Femur (tissue), 1 donor: ENCODE results near the gene PDRG1.
"Not testable (repeated sequence)": the region's sequence is repeated elsewhere in the genome, so short reads cannot be mapped to it uniquely, and the experiment has no call there.

Experiments
- DNase-seq: peaks from one replicate; pipeline ENCODE4 v3.0.0-alpha.2; 2017

The PDRG1 gene

DNA sequence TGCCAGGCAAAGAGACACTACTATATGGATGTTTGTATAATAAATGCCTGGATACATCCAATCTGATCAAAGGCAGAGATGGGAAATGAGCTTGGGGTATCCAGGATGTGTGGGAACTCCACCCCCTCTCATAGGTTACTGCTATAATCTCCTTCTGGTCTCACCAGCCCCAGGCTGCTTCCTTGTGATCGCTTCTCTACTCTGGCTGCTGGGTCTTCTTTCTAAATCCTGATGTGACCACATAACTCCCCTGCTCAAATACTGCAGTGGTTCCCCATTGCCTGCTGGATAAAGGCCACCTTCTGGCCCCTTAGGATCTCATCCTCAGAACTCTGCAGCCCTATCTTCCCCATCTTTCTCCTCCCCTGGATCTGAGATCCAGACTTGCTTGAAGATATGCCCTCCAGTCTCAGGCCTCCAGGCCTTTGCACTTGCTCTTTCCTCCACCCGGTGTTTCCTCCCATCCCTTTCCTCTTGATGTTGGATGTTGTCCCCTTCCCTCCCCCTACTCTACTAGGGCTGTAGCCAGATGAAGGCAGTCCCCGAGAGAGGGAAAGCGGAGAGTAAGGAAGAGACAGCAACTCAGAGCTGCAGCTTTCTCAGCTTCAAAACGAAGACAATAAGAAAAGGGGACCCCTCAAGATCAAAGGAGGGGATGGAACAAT lies 15.3 kb upstream of the PDRG1 start:
- DNase-seq, result no peak

DNA sequence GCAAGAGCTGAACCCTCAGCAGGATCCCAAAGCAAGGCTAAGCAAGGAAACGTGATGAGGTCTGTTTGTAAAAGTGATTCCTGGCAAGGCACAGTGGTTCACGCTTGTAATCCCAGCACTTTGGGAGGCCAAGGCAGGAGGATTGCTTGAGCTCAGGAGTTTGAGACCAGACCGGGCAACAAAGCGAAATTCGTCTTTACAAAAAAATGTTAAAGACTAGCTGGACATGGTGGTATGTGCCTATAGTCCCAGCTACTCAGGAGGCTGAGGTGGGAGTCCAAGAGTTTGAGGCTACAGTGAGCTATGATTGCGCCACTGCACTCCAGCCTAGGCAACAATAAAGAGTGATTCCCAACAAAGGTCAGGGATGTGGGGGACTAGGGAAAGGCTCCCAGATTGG lies 12.0 kb upstream of the PDRG1 start:
- no peak for DNase-seq

DNA sequence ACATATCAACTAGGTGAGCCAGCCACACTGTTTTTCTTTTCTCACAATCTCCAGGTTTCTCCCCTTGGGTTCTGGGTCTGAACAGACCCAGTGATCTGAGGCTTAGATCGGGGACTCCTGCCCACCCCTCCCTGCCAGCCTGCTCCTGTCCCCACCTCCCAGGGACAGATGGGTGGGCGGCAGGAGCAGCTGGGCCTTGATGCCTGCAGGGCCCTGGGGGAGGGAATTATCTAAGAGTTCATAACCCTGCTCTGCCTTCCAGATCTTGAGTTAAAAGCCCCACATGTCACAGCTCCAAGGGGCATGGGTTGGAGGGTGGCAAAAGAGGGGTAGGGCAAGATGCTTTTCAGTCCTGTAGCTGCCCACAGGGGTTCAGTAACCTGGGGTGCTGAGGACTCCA lies 10.9 kb upstream of the PDRG1 start:
- no peak for DNase-seq

DNA sequence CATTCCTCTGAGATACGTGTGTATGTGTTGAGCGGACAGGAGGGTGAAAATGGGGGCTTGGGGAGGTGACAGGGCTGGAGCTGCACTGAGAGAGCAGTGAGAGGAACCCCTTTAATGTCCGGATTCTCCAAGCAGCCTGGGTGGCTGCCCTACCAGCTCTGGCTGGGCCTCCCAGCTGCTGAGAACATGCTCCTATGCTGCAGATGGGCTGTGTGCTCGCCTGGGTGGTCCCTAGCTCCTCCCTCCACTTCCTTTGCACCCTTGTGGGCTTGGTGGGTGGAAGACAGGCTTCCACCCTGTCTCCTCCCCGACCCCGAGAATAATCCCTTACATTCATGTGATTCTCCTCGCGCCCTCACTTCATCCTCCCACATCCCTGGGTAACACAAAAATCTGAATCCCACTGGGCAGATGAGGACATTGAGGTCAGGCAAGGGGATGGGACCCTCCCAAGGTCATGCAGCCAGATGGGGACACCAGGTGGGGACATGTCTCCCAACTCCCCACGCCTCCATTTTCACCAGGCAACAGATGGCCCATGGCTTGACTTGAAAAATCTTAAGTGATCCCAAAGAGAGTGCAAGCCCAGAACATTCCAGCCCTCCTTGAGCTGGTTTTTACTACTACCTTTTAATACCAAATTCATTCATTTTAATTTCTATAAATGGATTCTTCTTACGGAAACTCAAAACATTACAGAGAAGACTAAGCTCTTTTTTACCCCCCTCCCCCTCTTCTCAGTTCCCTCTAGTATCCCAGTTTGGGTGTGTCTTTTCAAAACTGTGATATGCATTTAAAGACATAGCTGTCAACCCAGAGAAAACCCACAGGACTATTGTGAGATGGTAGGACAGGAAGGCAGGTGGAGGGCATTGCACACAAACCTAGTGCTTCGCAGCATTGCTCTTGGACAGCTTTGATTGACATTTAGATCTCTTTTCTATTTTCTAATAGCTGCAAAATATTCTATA lies 5.0 kb upstream of the PDRG1 start:
- no peak for DNase-seq

DNA sequence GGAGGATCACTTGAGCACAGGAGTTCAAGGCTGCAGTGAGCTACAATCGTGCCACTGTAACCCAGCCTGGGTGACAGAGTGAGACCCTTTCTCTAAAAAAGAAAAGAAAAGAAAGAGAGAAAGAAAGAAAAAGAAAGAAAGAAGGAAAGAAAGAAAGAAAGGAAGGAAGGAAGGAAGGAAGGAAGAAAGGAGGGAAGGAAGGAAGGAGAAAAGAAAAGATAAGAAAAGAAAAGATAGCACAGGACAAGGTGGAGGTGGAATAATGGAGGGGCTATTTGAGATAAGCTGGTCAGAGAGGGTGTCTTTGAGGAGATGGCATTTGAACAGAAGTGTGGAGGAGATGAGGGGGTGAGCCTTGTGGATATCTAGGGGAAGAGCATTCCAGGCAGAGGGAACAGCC lies 2.7 kb upstream of the PDRG1 start:
- no peak for DNase-seq

DNA sequence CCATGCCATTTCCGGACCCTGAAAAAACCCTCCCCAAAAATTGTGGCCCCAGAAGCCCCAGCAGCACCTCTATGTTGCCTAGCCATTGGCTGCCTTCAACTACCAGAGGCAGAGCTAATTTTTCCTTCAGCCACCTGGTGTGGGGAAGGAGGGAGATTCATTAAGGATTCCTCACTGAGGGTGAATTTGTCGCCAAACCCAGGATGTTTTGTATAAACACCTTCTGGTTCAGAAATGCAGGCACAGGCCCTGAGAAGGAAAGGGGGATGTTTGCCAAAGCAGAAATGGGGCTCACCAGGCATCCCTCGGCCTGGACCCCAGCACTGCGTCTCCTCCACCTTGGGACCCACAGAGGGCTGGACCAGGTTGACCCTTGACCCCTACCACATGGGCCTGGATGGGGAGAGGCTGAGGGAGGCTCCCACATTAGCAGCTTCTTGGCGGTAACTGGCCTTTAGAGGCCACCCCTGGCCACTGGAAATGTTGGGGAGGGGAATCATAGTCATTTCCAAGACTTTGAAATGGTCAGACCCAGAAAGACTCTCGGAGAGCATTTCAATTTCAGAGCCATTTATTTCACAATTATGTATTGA lies 1.8 kb upstream of the PDRG1 start:
- no peak for DNase-seq

DNA sequence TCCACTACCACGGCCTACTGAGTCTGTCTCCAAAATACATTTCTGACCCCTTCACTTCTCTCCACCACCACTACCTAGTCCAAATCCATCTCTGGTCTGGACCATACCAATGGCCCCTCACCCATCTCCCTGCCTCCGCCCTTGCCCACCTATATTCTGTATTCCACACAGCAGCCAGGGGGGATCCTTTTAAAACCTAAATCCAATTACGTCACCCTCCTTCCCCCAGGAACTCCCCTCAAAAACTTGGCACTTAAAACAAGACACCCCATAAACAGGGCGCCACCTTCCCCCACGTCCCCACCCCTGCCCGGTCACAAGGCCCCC lies 680 bp downstream of the PDRG1 start:
- DNase-seq, result no peak

DNA sequence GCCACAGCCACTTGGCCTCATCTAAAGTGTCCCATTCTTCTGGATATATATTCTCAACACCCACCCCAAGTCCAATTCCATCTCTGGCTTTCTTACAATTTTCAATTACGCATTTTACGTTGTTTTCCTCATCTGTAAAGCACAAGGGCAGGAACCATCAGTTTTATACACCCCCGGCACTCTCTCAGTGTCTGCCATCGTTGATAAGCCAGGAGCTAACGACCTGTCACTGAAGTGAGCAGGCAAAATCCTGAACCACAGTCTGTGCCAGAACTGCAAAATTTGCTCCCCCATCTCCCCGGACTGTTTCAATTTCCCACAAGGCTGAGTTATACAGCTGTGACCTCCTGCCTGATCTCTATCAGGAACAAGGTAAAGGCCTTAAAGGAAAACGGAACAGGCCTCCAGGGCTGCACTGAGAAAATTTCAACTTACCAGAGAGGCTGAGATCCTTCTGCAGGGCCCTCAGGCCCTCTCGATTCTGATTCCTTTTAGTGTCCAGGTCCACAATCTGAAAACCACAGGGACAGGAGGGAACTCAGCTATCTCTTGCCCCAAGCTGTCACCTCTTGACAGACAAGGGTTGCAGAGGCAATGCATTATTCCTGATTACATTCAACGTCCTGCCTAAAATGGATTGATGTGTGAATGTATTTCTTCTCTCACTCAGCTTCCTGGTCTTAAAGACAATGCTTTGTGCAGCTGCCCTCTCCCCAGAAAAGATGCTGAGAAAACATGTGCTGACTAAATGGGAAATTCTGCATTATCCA lies 1.8 kb downstream of the PDRG1 start:
- DNase-seq, result no peak

DNA sequence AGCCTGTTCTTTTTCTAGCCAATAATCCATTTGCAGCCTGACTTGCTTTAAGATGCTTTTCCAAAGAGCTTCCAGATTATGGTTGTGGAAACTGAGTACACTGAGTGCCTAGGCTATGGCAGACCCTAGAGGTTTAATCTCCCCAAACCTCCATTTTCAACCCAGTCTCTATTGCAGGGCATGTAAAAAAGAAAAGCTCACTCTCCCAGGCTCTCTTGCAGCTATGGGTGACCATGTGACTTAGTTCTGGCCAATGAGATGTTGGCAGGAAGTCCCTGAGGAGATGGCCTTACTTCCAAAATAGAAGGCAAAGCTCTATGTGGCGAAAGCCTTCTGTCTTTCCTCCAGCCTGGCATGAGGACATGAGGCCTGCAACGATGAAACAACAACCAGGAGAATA lies 3.8 kb downstream of the PDRG1 start:
- no peak for DNase-seq

DNA sequence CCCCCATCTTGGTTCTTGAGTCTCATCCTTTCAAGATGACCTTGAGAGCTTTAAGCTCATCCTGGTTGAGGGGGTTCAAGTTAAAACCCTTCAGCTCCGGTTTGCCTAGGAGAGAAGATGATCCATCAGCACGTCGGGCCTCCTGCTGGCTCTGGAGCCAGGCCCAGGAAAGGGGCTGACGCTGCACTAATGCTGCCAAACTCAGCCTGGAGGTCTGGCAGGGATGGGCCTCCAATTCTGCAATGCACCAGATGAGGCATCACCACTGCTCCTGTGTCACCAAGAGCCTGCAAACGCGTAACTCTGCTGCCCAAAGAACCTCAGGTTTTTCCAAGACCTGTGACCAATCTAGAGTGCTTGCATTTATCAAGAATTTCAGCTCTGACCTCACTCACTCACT lies 6.1 kb downstream of the PDRG1 start:
- no peak for DNase-seq

DNA sequence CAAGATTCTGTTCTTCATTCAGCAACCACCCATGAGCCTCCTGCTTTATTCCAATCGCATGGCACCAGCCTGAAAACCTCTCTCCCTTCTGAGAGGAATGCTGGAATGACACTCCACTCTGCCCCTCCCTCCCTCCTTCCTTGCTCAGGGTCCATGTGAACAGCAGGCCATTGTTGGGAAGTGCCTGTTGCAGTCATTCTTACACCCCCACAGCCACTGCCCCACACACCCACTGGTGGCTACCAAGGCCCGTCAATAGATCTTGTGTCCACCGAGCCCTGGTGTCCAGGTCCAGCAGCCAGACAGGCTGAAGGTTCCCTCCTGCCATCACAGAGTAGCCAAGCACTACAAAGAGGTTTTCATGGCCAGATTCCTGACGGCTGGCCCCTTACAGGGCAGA lies 6.5 kb downstream of the PDRG1 start:
- DNase-seq, result no peak

DNA sequence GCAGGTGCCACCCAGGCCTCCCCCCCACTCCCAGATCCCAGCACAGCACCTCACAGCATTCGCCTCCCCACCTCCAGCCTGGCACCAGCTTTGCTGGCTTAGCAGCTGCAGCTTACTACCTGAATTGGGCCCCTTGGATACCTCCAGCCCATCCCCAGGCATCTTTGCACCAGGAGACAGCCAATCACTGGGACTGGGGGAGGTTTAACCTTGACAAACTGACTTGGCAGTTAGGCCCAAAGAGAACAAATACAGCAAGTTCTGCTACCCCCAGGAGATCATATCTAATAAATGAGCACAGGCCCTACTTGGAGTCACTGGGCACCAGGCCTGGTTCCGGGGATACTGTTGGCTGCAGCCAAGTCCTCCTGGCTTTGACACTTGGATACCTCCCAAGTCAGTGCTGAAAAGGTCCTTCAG lies 8.8 kb downstream of the PDRG1 start:
- no peak for DNase-seq

DNA sequence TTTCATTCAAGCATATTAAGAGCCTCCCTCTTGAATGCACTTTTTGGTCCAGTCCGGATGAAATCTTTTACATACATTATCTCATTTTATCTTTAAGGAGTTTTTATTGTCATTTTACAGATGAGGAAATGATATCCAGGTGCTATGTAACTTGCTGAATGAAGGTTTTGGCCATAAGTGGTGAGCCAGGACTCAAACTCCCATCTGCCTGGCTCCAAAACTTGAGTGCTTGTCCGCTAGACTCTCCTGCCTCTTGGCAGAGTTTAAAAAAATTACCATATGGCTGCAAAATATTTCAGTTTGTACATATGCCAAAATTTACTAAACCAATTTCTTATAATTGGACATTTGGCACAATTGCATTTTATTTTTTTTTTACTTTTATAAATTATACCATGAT lies 12.2 kb downstream of the PDRG1 start:
- DNase-seq, result no peak

DNA sequence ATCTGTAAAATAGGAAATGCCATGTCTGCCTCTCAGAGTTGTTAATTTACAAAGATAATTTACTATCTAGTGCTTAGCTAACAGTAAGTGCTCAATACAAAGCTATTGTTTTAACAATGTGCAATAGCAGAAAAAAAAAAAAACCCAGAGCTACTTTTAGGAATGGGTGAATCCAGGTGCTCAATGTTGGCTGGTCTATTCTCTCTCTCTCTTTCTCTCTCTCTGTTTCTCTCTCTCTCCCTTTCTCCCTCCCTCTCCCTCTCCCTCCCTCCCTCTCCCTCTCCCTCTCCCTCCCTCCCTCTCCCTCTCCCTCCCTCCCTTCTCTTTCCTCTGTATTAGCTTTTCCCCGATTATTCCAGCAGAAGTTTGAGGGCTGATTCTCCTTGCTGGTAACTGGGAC lies 14.0 kb downstream of the PDRG1 start:
- DNase-seq, result no peak

DNA sequence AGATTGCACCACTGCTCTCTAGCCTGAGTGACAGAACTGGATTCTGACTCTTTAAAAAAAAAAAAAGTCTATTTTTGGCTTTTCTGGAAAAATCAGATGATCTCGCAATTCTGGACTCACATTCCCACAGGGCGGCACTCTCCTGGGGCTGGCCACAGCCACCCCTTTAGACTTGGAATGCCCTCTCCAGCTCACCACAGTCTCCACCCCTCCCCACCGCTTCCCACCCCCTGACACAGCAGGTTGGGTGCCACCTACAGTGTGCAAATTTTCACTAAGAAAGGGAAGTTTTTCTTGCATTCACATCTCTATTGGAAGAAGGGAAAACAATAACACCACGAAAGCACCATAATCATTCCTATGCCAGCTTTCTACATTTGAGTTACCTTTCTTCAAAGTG lies 15.4 kb downstream of the PDRG1 start:
- no peak for DNase-seq

DNA sequence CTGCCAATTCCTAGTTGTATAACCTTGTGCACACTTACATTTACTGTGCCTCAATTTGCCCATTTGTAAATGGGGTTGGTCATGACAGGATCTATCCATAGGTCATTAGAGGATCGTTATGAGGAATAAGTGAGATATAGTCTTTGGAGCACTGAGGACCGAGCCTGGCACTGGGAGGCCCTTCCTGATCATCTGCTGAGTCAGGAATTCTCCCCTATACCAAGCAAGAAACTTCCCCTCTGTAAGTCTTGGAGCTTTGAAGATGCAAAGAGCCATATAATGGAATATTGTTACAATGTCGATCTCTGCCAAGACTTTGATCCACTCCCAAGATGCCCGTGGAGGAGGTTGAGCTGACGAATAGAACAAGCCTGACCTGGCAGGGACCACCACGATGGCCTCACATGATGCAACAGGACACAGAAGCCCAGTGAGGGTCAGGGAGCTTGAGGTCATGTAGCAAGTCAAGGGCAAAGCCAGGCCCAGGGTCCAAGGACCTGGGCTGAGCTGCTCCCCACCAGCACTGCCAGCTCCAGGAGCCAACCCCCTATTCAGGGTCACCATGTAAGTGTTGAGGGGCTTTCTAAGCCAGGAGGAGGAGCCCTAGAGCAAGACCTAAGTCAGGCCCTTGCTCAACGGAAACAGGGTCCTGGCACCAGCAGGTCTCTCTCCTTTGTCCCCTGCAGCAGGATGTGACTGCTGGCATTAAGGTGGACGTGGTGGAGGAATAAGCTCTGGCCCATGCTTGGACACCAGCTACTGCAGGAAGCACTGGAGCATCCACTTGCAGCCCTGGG lies 16.7 kb downstream of the PDRG1 start:
- DNase-seq, result no peak

DNA sequence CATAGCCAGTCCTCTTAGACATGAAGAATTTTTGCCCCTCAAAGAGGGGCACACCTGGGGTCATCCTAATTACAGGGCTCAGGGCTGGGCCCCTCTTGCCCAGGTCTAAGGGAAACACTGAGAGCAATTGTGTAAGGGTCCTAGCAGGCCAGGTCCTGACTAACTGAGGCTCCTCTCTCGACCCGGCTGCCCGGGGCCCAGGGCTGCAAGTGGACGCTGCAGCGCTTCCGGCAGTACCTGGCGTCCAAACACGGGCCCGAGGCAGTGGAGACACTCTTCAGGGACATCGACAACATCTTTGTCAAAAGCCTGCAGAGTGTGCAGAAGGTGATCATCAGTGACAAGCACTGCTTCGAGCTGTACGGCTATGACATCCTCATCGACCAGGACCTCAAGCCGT lies 17.4 kb downstream of the PDRG1 start:
- no peak for DNase-seq

DNA sequence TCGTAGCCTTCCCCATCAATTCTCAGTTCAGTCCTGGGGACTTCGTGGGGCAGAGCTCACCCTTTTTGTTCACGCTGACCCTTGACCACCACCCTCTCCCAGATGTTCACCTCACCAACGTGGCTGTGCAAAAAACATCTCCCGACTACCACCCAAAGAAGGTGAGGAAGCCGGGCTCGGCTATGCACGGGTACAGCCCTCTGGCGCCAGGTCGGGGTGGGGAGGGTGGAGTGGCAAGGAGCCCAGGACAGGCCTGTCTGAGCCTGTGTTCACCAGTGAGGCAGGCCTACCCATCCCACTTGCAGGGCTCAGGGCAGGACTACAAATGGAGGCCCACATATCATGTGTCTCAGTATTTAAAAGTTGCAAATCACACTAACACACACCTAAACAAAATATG lies 18.1 kb downstream of the PDRG1 start:
- no peak for DNase-seq

DNA sequence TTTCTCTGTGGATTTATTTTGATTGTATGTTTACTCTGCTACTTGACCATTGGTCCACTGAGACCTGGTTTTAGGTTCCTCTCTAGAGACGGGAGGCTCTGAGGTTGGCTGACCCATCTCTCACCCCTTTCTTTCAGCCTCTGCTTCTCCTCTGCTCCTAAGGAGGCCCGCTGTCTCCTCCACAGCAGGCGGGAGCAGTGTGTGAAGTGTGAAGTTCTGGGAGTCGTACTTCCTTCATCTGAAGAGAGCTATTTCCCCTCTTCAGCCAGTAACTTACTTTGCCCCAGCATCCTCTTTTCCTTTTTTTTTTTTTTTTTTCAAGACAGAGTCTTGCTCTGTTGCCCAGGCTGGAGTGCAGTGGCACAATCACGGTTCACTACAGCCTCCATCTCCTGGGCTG lies 21.1 kb downstream of the PDRG1 start:
- no peak for DNase-seq

DNA sequence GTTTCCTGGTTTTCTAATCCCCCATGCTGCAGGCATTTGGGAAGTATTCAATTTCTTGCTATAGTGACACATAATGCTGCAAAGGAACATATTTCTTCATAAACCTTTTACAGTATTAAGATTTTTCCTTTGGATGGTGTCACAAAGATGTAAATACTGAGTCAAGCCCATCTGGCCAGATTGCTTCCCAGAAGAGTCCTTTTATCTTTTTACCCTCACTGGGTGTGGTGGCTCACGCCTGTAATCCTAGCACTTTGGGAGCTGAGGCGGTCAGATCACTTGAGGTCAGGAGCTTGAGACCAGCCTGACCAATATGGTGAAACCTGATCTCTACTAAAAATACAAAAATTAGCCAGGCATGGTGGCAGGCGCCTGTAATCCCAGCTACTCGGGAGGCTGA lies 22.2 kb downstream of the PDRG1 start:
- not testable (repeated sequence) for DNase-seq

DNA sequence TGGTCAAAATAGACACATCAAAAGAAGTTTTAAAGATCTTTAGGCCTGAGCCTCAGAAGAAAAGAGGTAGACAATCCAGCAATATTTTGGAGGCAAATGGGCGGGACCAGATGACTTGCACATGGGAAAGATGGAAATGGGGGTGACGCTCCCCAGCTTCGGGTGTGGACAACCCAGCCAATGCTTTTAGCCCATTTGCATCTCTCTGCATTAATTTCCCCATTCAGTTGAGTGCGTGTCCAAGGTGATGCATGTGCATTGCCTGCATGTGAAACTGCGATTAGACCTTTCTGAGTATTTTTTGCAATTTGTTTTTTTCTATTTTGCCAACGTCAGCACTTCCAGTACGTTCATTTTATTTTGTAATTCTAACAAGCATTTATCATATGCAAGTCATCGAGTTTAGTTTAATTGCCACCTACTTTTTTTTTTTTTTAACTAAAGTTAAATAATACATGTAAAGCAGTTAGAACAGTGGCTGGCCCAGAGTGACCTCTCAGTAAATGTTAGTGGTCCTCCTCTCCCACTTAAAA lies 24.2 kb downstream of the PDRG1 start:
- no peak for DNase-seq

DNA sequence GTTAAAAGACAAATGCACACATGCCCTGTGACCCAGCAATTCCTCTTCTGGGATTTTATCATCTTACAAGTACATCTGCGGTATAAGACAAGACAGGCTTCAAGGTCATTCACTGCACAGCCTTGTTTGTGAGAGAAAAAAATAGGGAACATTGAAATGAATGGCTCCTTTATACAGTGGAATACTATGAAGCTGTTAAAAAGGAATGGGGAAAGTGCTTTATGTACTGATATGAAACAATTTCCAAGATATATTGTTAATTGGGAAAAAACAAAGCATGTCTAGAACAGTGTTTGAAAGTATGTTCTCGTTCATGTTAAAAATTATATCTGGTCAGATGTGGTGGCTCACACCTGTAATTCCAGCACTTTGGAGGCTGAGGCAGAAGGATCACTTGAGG lies 25.4 kb downstream of the PDRG1 start:
- DNase-seq, result no peak
